Colonic mucosa (tissue), 4 donors: ENCODE data around the gene SUSD4. TPM values are rescaled to one million over a fixed set of nuclear protein-coding genes. Genes with fewer than 3 reads are reported as not detected.

ENCODE experiments used
- DNase-seq: peaks from one replicate; pipeline ENCODE4 v3.0.0-alpha.2; 2020
- H3K27ac ChIP-seq: fragments of 200-600 bp; one replicate; pipeline ENCODE4 v1.8.0; 2021
- H3K27me3 ChIP-seq: fragments of 200-600 bp; one replicate; pipeline ENCODE4 v1.8.0; 2021
- H3K36me3 ChIP-seq: fragments of 200-600 bp; one replicate; pipeline ENCODE4 v1.8.0; 2021
- H3K4me1 ChIP-seq: fragments of 200-600 bp; one replicate; pipeline ENCODE4 v1.8.0; 2021; ENCODE audit warnings: mild to moderate bottlenecking
- H3K4me3 ChIP-seq: fragments of 200-600 bp; one replicate; pipeline ENCODE4 v1.8.0; 2021
- H3K9ac ChIP-seq, 2 donors: one replicate each; pipeline ENCODE4 v1.7.0; 2013; ENCODE audit warnings: control low read depth in 2 of 2, low read depth in 2 of 2, low read length in 2 of 2
- H3K9me3 ChIP-seq: fragments of 200-600 bp; one replicate; pipeline ENCODE4 v1.8.0; 2021
- CTCF ChIP-seq: fragments of 200-600 bp; IDR thresholded peaks from one replicate; pipeline ENCODE4 v1.8.0; 2022; ENCODE audit warnings: antibody characterized with exemption, mild to moderate bottlenecking
- intact Hi-C: fragments of 100-400 bp; cut with DNase I; formaldehyde crosslinking; loops from one replicate; pipeline ENCODE4 v1.14.1; 2022
- total RNA-seq, 2 donors: library from RNA; stranded (reverse); fragmentation: NEBNext Ultra II Directional in 1 of 2; extraction: Animal tissue kit (Norgen Biotek cat#: 25700) in 1 of 2; gene quantifications; one replicate each; pipeline ENCODE4 v1.2.1, GENCODE V29; 2021
- donor health status: healthy.
- donor health status: DM: no; HTN: no; CAD: no.
- donor health status: DM: no; HTN: no; CAD: no.

Gene SUSD4
- total RNA-seq, 2 donors from 2014 or later, result 0.15 to 0.37 TPM

- no peaks in the 10 kb centered on the region for H3K36me3 ChIP-seq
- no peak overlapping the region for H3K4me3 ChIP-seq
- H3K4me1 ChIP-seq, result no peaks in the 10 kb centered on the region
- no peak for DNase-seq
- no peak for TF ChIP-seq CTCF
- intact Hi-C loops, result no loop called here
- no peak overlapping the region for H3K9ac ChIP-seq
- H3K27me3 ChIP-seq, result no peaks in the 10 kb centered on the region
- no peaks in the 10 kb centered on the region for H3K9me3 ChIP-seq
- no peak overlapping the region for H3K27ac ChIP-seq
Observed at GRCh38 chr1:223250632-223251015, 113.4 kb downstream of the SUSD4 start.

- Histone ChIP-seq H3K4me1 (no peaks in the 10 kb centered on the region), H3K4me3 (no peak overlapping the region), H3K9ac (no peak overlapping the region), H3K9me3 (no peaks in the 10 kb centered on the region), H3K36me3 (no peaks in the 10 kb centered on the region), H3K27ac (no peak overlapping the region), H3K27me3 (no peaks in the 10 kb centered on the region)
- no peak for TF ChIP-seq CTCF
- no peak for DNase-seq
- intact Hi-C loops, result no loop called here
Observed at GRCh38 chr1:223249854-223250631, 113.9 kb downstream of the SUSD4 start.

- no peak for TF ChIP-seq CTCF
- Histone ChIP-seq H3K9me3 (no peaks in the 10 kb centered on the region), H3K36me3 (no peaks in the 10 kb centered on the region), H3K27me3 (no peaks in the 10 kb centered on the region), H3K9ac (no peak overlapping the region), H3K4me1 (no peaks in the 10 kb centered on the region), H3K27ac (no peak overlapping the region), H3K4me3 (no peak overlapping the region)
- no peak for DNase-seq
- intact Hi-C loops, result no loop called here
Observed at GRCh38 chr1:223248770-223249140, 115.2 kb downstream of the SUSD4 start.

GRCh38 chr1:223248001-223248769 lies 115.8 kb downstream of the SUSD4 start:
- Histone ChIP-seq H3K36me3 (no peaks in the 10 kb centered on the region), H3K27me3 (no peaks in the 10 kb centered on the region), H3K27ac (no peak overlapping the region), H3K4me1 (no peaks in the 10 kb centered on the region), H3K9ac (no peak overlapping the region), H3K4me3 (no peak overlapping the region), H3K9me3 (no peaks in the 10 kb centered on the region)
- no peak for TF ChIP-seq CTCF
- DNase-seq, result no peak
- intact Hi-C loops, result no loop called here

GRCh38 chr1:223246476-223247112 lies 117.4 kb downstream of the SUSD4 start:
- no peak overlapping the region for H3K27ac ChIP-seq
- H3K4me3 ChIP-seq, result no peak overlapping the region
- H3K27me3 ChIP-seq, result no peaks in the 10 kb centered on the region
- intact Hi-C loops, result no loop called here
- TF ChIP-seq CTCF, result no peak
- no peak for DNase-seq
- H3K4me1 ChIP-seq, result no peaks in the 10 kb centered on the region
- H3K36me3 ChIP-seq, result no peaks in the 10 kb centered on the region
- no peak overlapping the region for H3K9ac ChIP-seq
- no peaks in the 10 kb centered on the region for H3K9me3 ChIP-seq
